SU-DHL-6 (cell line): ENCODE data around the gene NR2E1.
A peak's percentile ranks its signal among the peaks of the same experiment; 100 is the strongest.

Experiments used
- H2AFZ ChIP-seq: fragments of 200-600 bp; sonication (generic); 2 replicates; pipeline ENCODE4 v1.6.1; 2014; ENCODE audit warnings: low read depth, mild to moderate bottlenecking, moderate library complexity, mixed read lengths, antibody characterized with exemption, low read length; ENCODE audit not compliant: severe bottlenecking
- H3F3A ChIP-seq: fragments of 200-600 bp; shearing (Covaris generic); 2 replicates; pipeline ENCODE4 v1.6.0; 2016; ENCODE audit warnings: antibody characterized with exemption, mild to moderate bottlenecking; ENCODE audit not compliant: insufficient read depth
- H3K27ac ChIP-seq: fragments of 200-600 bp; sonication (generic); 2 replicates; pipeline ENCODE4 v1.5.1; 2016; ENCODE audit warnings: low read depth, mild to moderate bottlenecking, low read length, moderate library complexity, mixed read lengths
- H3K27me3 ChIP-seq: fragments of 200-600 bp; sonication (generic), shearing (Covaris generic); 2 replicates; pipeline ENCODE4 v1.6.0; 2014; ENCODE audit warnings: mild to moderate bottlenecking, low read length
- H3K36me3 ChIP-seq: fragments of 200-600 bp; sonication (generic); 2 replicates; pipeline ENCODE4 v1.6.1; 2014; ENCODE audit warnings: mild to moderate bottlenecking, low read length, mixed read lengths
- H3K4me2 ChIP-seq: fragments of 300-600, 200-600 bp; shearing (Covaris generic), sonication (generic); 2 replicates; pipeline ENCODE4 v1.6.0; 2014; ENCODE audit warnings: low read length, low read depth, mild to moderate bottlenecking; ENCODE audit not compliant: poor library complexity, severe bottlenecking
- H3K4me3 ChIP-seq: fragments of 200-600 bp; sonication (generic); 2 replicates; pipeline ENCODE4 v1.5.1; 2014; ENCODE audit warnings: antibody characterized with exemption, low read length, mild to moderate bottlenecking, mixed read lengths; ENCODE audit not compliant: insufficient read depth, poor library complexity, severe bottlenecking
- H3K79me2 ChIP-seq: fragments of 200-600 bp; sonication (generic); 2 replicates; pipeline ENCODE4 v1.6.1; 2014; ENCODE audit warnings: mild to moderate bottlenecking, low read length, moderate library complexity; ENCODE audit not compliant: insufficient read depth
- H3K9ac ChIP-seq: fragments of 200-600 bp; sonication (generic); 2 replicates; pipeline ENCODE4 v1.7.0; 2014; ENCODE audit warnings: mild to moderate bottlenecking, low read length
- H3K9me2 ChIP-seq: fragments of 200-600 bp; sonication (generic); replicated peaks from 2 replicates; pipeline ENCODE4 v1.6.1; 2014; ENCODE audit warnings: low read length; ENCODE audit not compliant: insufficient read depth
- H3K9me3 ChIP-seq: fragments of 200-600 bp; sonication (generic); 2 replicates; pipeline ENCODE4 v1.6.1; 2014; ENCODE audit warnings: low read length, mixed read lengths; ENCODE audit not compliant: insufficient read depth
- H4K20me1 ChIP-seq: fragments of 200-600 bp; sonication (generic); 2 replicates; pipeline ENCODE4 v1.6.1; 2014; ENCODE audit warnings: low read depth, mild to moderate bottlenecking, antibody characterized with exemption, low read length, moderate library complexity, mixed read lengths
- CTCF ChIP-seq: fragments of 200-600 bp; sonication (generic); IDR thresholded peaks from one replicate; pipeline ENCODE4 v1.5.1; 2017; ENCODE audit warnings: antibody characterized with exemption, mild to moderate bottlenecking, low read length, moderate library complexity; ENCODE audit not compliant: insufficient read depth, poor library complexity, severe bottlenecking
- EZH2phosphoT487 ChIP-seq: fragments of 200-600 bp; sonication (generic), shearing (Covaris generic); conservative IDR thresholded peaks from 2 replicates; pipeline ENCODE4 v1.6.1; 2018; ENCODE audit warnings: mild to moderate bottlenecking, antibody characterized with exemption, low read length, moderate library complexity, mixed read lengths

Gene NR2E1

GRCh38 chr6:108165714-108166663, at the start of gene NR2E1:
Gene NR2E1, plus strand, starts transcription at chr6:108166022. Its CDS starts 744 bp downstream, at chr6:108166766.
- no peaks in the 10 kb centered on the region for H3K27me3 ChIP-seq
- H3K9ac ChIP-seq, result no peak within 1 kb of the TSS
- no peaks in the 10 kb centered on the region for H3F3A ChIP-seq
- H3K9me3 ChIP-seq, result no peaks in the 10 kb centered on the region
- H4K20me1 ChIP-seq, result no peaks in the 10 kb centered on the region
- no peaks in the 10 kb centered on the region for H3K36me3 ChIP-seq
- no peak within 1 kb of the TSS for H3K27ac ChIP-seq
- no peak within 1 kb of the TSS for H3K4me3 ChIP-seq
- no peak within 1 kb of the TSS for H2AFZ ChIP-seq
- no peak for TF ChIP-seq EZH2phosphoT487
- TF ChIP-seq CTCF, result no peak
- no peaks in the 10 kb centered on the region for H3K79me2 ChIP-seq
- no peak within 1 kb of the TSS for H3K4me2 ChIP-seq
- H3K9me2 ChIP-seq, result no peaks in the 10 kb centered on the region

GRCh38 chr6:108116546-108117426, 49.0 kb upstream of the NR2E1 start:
- H3K79me2 ChIP-seq, result no peaks in the 10 kb centered on the region
- H3F3A ChIP-seq, result no peaks in the 10 kb centered on the region
- H3K4me3 ChIP-seq, result no peak overlapping the region
- no peaks in the 10 kb centered on the region for H4K20me1 ChIP-seq
- H3K36me3 ChIP-seq, result no peaks in the 10 kb centered on the region
- no peak overlapping the region for H3K4me2 ChIP-seq
- H2AFZ ChIP-seq, result no peak overlapping the region
- H3K9ac ChIP-seq, result no peak overlapping the region
- no peaks in the 10 kb centered on the region for H3K27me3 ChIP-seq
- TF ChIP-seq CTCF, result no peak
- TF ChIP-seq EZH2phosphoT487, result no peak
- no peak overlapping the region for H3K27ac ChIP-seq
- H3K9me2 ChIP-seq, result no peaks in the 10 kb centered on the region
- no peaks in the 10 kb centered on the region for H3K9me3 ChIP-seq

GRCh38 chr6:108117427-108118358, 48.1 kb upstream of the NR2E1 start:
- no peaks in the 10 kb centered on the region for H3K36me3 ChIP-seq
- H3K4me3 ChIP-seq, result peak overlapping the region; percentile 22
- no peaks in the 10 kb centered on the region for H3F3A ChIP-seq
- no peaks in the 10 kb centered on the region for H3K79me2 ChIP-seq
- peak overlapping the region; percentile 40 for H3K4me2 ChIP-seq
- H3K27ac ChIP-seq, result no peak overlapping the region
- TF ChIP-seq EZH2phosphoT487, result no peak
- no peak for TF ChIP-seq CTCF
- no peak overlapping the region for H3K9ac ChIP-seq
- no peaks in the 10 kb centered on the region for H3K9me3 ChIP-seq
- peak overlapping the region; percentile 0 for H2AFZ ChIP-seq
- H3K27me3 ChIP-seq, result no peaks in the 10 kb centered on the region
- H4K20me1 ChIP-seq, result no peaks in the 10 kb centered on the region
- no peaks in the 10 kb centered on the region for H3K9me2 ChIP-seq
